DMS 273 (cell line): Measurements from ENCODE around the gene ZNF784.

Experiments used
- DNase-seq: peaks from one replicate; lab custom pipeline; 2025; ENCODE audit not compliant: unreplicated experiment; lab: John Stamatoyannopoulos, UW

ZNF784 gene

GRCh38 chr19:55644191-55644833 is 19.9 kb upstream of the ZNF784 start:
- DNase-seq = no peak

GRCh38 chr19:55643887-55644176 is 19.5 kb upstream of the ZNF784 start:
- DNase-seq = peak; percentile 62

- peak; percentile 90 for DNase-seq
Observed at GRCh38 chr19:55643003-55643886, 18.9 kb upstream of the ZNF784 start, which contains the start of gene ZNF581. TSS of gene ZNF581 (plus strand) at chr19:55643649. CDS start at chr19:55644572, 923 bp downstream.

- peak; percentile 78 for DNase-seq
Observed at GRCh38 chr19:55642153-55643002, 18.0 kb upstream of the ZNF784 start.

- peak; percentile 74 for DNase-seq
Observed at GRCh38 chr19:55641426-55642152, 17.2 kb upstream of the ZNF784 start.

GRCh38 chr19:55640577-55641425 is 16.4 kb upstream of the ZNF784 start, which contains the start of gene ZNF580:
TSS of gene ZNF580 (plus strand) at chr19:55641002. CDS start at chr19:55642509, 1,507 bp downstream.
- peak; percentile 90 for DNase-seq

- DNase-seq = peak; percentile 75
Observed at GRCh38 chr19:55640043-55640576, 15.7 kb upstream of the ZNF784 start.

- peak; percentile 71 for DNase-seq
Observed at GRCh38 chr19:55638864-55639359, 14.5 kb upstream of the ZNF784 start.

- no peak for DNase-seq
Observed at GRCh38 chr19:55637534-55637933, 13.2 kb upstream of the ZNF784 start.

GRCh38 chr19:55636723-55637122 is 12.4 kb upstream of the ZNF784 start:
- peak; percentile 36 for DNase-seq

GRCh38 chr19:55635856-55636440 is 11.6 kb upstream of the ZNF784 start:
- DNase-seq = no peak

- DNase-seq = no peak
Observed at GRCh38 chr19:55635334-55635717, 11.0 kb upstream of the ZNF784 start.

GRCh38 chr19:55633861-55634260 is 9.5 kb upstream of the ZNF784 start:
- DNase-seq = peak; percentile 41

GRCh38 chr19:55632463-55632834 is 8.1 kb upstream of the ZNF784 start:
- peak; percentile 98 for DNase-seq

GRCh38 chr19:55626350-55626749 is 2.0 kb upstream of the ZNF784 start:
- DNase-seq = no peak

- no peak for DNase-seq
Observed at GRCh38 chr19:55625004-55625326, 599 bp upstream of the ZNF784 start.

- no peak for DNase-seq
Observed at GRCh38 chr19:55623561-55623960, 805 bp downstream of the ZNF784 start.

- DNase-seq = no peak
Observed at GRCh38 chr19:55623130-55623529, 1.2 kb downstream of the ZNF784 start.
